ENCODE measurements around the gene SGPL1.

DNA sequence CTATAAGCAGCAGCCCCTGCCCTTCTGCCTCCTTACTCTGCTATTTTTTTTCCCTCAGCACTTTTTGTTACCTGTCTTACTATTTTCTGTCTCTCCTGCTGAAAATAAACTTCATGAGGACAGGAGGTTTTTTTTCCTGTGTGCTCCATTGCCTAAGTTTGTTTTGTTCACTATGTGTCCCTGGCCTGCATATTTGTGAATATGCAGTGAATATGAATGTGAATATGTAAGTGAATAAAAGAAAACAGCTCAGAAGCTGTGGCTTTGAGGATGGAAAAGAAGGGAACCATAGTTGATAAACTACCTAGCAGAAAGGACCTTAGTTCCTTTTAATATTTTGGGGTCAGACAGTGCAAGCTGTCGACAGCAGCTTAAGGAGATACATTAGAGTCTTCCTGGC, 37.7 kb downstream of the SGPL1 start:
- TF ChIP-seq, protein P1, sequence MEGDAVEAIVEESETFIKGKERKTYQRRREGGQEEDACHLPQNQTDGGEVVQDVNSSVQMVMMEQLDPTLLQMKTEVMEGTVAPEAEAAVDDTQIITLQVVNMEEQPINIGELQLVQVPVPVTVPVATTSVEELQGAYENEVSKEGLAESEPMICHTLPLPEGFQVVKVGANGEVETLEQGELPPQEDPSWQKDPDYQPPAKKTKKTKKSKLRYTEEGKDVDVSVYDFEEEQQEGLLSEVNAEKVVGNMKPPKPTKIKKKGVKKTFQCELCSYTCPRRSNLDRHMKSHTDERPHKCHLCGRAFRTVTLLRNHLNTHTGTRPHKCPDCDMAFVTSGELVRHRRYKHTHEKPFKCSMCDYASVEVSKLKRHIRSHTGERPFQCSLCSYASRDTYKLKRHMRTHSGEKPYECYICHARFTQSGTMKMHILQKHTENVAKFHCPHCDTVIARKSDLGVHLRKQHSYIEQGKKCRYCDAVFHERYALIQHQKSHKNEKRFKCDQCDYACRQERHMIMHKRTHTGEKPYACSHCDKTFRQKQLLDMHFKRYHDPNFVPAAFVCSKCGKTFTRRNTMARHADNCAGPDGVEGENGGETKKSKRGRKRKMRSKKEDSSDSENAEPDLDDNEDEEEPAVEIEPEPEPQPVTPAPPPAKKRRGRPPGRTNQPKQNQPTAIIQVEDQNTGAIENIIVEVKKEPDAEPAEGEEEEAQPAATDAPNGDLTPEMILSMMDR (IDR thresholded peaks at IDR 0.05) = no peak
- TF ChIP-seq POLR2A (IDR thresholded peaks at IDR 0.05; ENCODE audit: low read depth) (no peak), POLR2AphosphoS5 (IDR thresholded peaks at IDR 0.05) (no peak)

Measured in esophagus muscularis mucosa (tissue), 3 donors.